Measurements from ENCODE around the gene CWC27. TPM values are rescaled to one million over a fixed set of nuclear protein-coding genes. Genes with fewer than 3 reads are reported as not detected.
A peak's percentile ranks its signal among the peaks of the same experiment; 100 is the strongest.

Gene CWC27
- total RNA-seq, 1 donor from 2014 or later: 32.9 TPM

GRCh38 chr5:65021527-65022226 lies 252.9 kb downstream of the CWC27 start:
- H3K36me3 Mint-ChIP-seq (ENCODE audit: low read depth): peaks cover 5% of the 10 kb centered on the region
- intact Hi-C loops (cut with micrococcal nuclease): loop anchor here (2.0 kb wide), 1 partner anchor 13 kb away; no protein-coding TSS in a partner anchor
- DNase-seq (ENCODE audit: low spot score): no peak
- H3K9me3 Mint-ChIP-seq: no peaks in the 10 kb centered on the region
- H3K4me1 Mint-ChIP-seq (ENCODE audit: low read depth): peaks cover 47% of the 10 kb centered on the region
- H3K27me3 Mint-ChIP-seq (ENCODE audit: low read depth): no peaks in the 10 kb centered on the region
- peak overlapping the region; percentile 53 for H3K27ac Mint-ChIP-seq
- H3K4me3 Mint-ChIP-seq (ENCODE audit: low read depth): no peak overlapping the region

GRCh38 chr5:65022932-65023331 lies 254.2 kb downstream of the CWC27 start:
- H3K27ac Mint-ChIP-seq: no peak overlapping the region
- intact Hi-C loops (cut with micrococcal nuclease): no loop called here
- H3K36me3 Mint-ChIP-seq (ENCODE audit: low read depth): peaks cover 4% of the 10 kb centered on the region
- H3K9me3 Mint-ChIP-seq: no peaks in the 10 kb centered on the region
- no peak for DNase-seq (ENCODE audit: low spot score)
- peaks cover 48% of the 10 kb centered on the region for H3K4me1 Mint-ChIP-seq (ENCODE audit: low read depth)
- H3K4me3 Mint-ChIP-seq (ENCODE audit: low read depth): no peak overlapping the region
- no peaks in the 10 kb centered on the region for H3K27me3 Mint-ChIP-seq (ENCODE audit: low read depth)

GRCh38 chr5:65024681-65025080 lies 256.0 kb downstream of the CWC27 start:
- Mint-ChIP-seq H3K4me3 (ENCODE audit: low read depth) (no peak overlapping the region), H3K27ac (no peak overlapping the region), H3K4me1 (ENCODE audit: low read depth) (peaks cover 39% of the 10 kb centered on the region), H3K27me3 (ENCODE audit: low read depth) (no peaks in the 10 kb centered on the region), H3K9me3 (no peaks in the 10 kb centered on the region), H3K36me3 (ENCODE audit: low read depth) (no peaks in the 10 kb centered on the region)
- no peak for DNase-seq (ENCODE audit: low spot score)
- intact Hi-C loops (cut with micrococcal nuclease): no loop called here

- Mint-ChIP-seq H3K27ac (peak overlapping the region; percentile 7), H3K4me3 (ENCODE audit: low read depth) (no peak overlapping the region), H3K9me3 (no peaks in the 10 kb centered on the region), H3K4me1 (ENCODE audit: low read depth) (peaks cover 21% of the 10 kb centered on the region), H3K27me3 (ENCODE audit: low read depth) (no peaks in the 10 kb centered on the region), H3K36me3 (ENCODE audit: low read depth) (no peaks in the 10 kb centered on the region)
- intact Hi-C loops (cut with micrococcal nuclease): no loop called here
- DNase-seq (ENCODE audit: low spot score): no peak
Observed at GRCh38 chr5:65026816-65027548, 258.3 kb downstream of the CWC27 start.

- H3K4me1 Mint-ChIP-seq (ENCODE audit: low read depth): peaks cover 15% of the 10 kb centered on the region
- no peak overlapping the region for H3K4me3 Mint-ChIP-seq (ENCODE audit: low read depth)
- no peak for DNase-seq (ENCODE audit: low spot score)
- H3K9me3 Mint-ChIP-seq: no peaks in the 10 kb centered on the region
- no peaks in the 10 kb centered on the region for H3K36me3 Mint-ChIP-seq (ENCODE audit: low read depth)
- intact Hi-C loops (cut with micrococcal nuclease): no loop called here
- H3K27me3 Mint-ChIP-seq (ENCODE audit: low read depth): no peaks in the 10 kb centered on the region
- H3K27ac Mint-ChIP-seq: no peak overlapping the region
Observed at GRCh38 chr5:65029178-65029577, 260.4 kb downstream of the CWC27 start.

GRCh38 chr5:65030056-65030455 lies 261.3 kb downstream of the CWC27 start:
- H3K4me1 Mint-ChIP-seq (ENCODE audit: low read depth): peaks cover 18% of the 10 kb centered on the region
- no peaks in the 10 kb centered on the region for H3K36me3 Mint-ChIP-seq (ENCODE audit: low read depth)
- DNase-seq (ENCODE audit: low spot score): no peak
- no peak overlapping the region for H3K27ac Mint-ChIP-seq
- H3K9me3 Mint-ChIP-seq: no peaks in the 10 kb centered on the region
- H3K27me3 Mint-ChIP-seq (ENCODE audit: low read depth): no peaks in the 10 kb centered on the region
- H3K4me3 Mint-ChIP-seq (ENCODE audit: low read depth): no peak overlapping the region
- intact Hi-C loops (cut with micrococcal nuclease): loop anchor here (10.0 kb wide), 1 partner anchor 595 kb away; the partner anchor contains the start of genes SHLD3, TRAPPC13 and TRIM23

GRCh38 chr5:65032250-65032649 lies 263.5 kb downstream of the CWC27 start:
- intact Hi-C loops (cut with micrococcal nuclease): loop anchor here (10.0 kb wide), 1 partner anchor 593 kb away; the partner anchor contains the start of genes SHLD3, TRAPPC13 and TRIM23
- no peak for DNase-seq (ENCODE audit: low spot score)
- H3K27me3 Mint-ChIP-seq (ENCODE audit: low read depth): no peaks in the 10 kb centered on the region
- no peaks in the 10 kb centered on the region for H3K9me3 Mint-ChIP-seq
- H3K27ac Mint-ChIP-seq: no peak overlapping the region
- peaks cover 23% of the 10 kb centered on the region for H3K4me1 Mint-ChIP-seq (ENCODE audit: low read depth)
- H3K36me3 Mint-ChIP-seq (ENCODE audit: low read depth): no peaks in the 10 kb centered on the region
- no peak overlapping the region for H3K4me3 Mint-ChIP-seq (ENCODE audit: low read depth)

- Mint-ChIP-seq H3K4me1 (ENCODE audit: low read depth) (peaks cover 34% of the 10 kb centered on the region), H3K4me3 (ENCODE audit: low read depth) (peak overlapping the region; percentile 54), H3K36me3 (ENCODE audit: low read depth) (no peaks in the 10 kb centered on the region), H3K27ac (peak overlapping the region; percentile 45), H3K27me3 (ENCODE audit: low read depth) (no peaks in the 10 kb centered on the region), H3K9me3 (no peaks in the 10 kb centered on the region)
- DNase-seq (ENCODE audit: low spot score): no peak
- intact Hi-C loops (cut with micrococcal nuclease): loop anchor here (2.0 to 10.0 kb wide), 2 partner anchors 13 to 591 kb away; partner anchors contain the start of genes SHLD3, TRAPPC13 and TRIM23
Observed at GRCh38 chr5:65034029-65034812, 265.5 kb downstream of the CWC27 start.

GRCh38 chr5:65034813-65035209 lies 266.1 kb downstream of the CWC27 start:
- peak overlapping the region; percentile 78 for H3K4me3 Mint-ChIP-seq (ENCODE audit: low read depth)
- no peaks in the 10 kb centered on the region for H3K27me3 Mint-ChIP-seq (ENCODE audit: low read depth)
- H3K36me3 Mint-ChIP-seq (ENCODE audit: low read depth): no peaks in the 10 kb centered on the region
- H3K27ac Mint-ChIP-seq: peak overlapping the region; percentile 83
- no peaks in the 10 kb centered on the region for H3K9me3 Mint-ChIP-seq
- H3K4me1 Mint-ChIP-seq (ENCODE audit: low read depth): peaks cover 34% of the 10 kb centered on the region
- intact Hi-C loops (cut with micrococcal nuclease): loop anchor here (1.0 to 10.0 kb wide), 5 partner anchors 14 to 590 kb away; partner anchors contain the start of genes SHLD3, TRAPPC13 and TRIM23
- no peak for DNase-seq (ENCODE audit: low spot score)

- no peaks in the 10 kb centered on the region for H3K27me3 Mint-ChIP-seq (ENCODE audit: low read depth)
- no peaks in the 10 kb centered on the region for H3K9me3 Mint-ChIP-seq
- intact Hi-C loops (cut with micrococcal nuclease): loop anchor here (1.0 to 10.0 kb wide), 6 partner anchors 15 to 589 kb away; partner anchors contain the start of genes SHLD3, TRAPPC13 and TRIM23
- no peaks in the 10 kb centered on the region for H3K36me3 Mint-ChIP-seq (ENCODE audit: low read depth)
- peak overlapping the region; percentile 83 for H3K27ac Mint-ChIP-seq
- H3K4me3 Mint-ChIP-seq (ENCODE audit: low read depth): peak overlapping the region; percentile 78
- DNase-seq (ENCODE audit: low spot score): peak; percentile 79
- peaks cover 34% of the 10 kb centered on the region for H3K4me1 Mint-ChIP-seq (ENCODE audit: low read depth)
Observed at GRCh38 chr5:65035211-65036206, 266.8 kb downstream of the CWC27 start.

- Mint-ChIP-seq H3K27me3 (ENCODE audit: low read depth) (no peaks in the 10 kb centered on the region), H3K36me3 (ENCODE audit: low read depth) (no peaks in the 10 kb centered on the region), H3K9me3 (no peaks in the 10 kb centered on the region), H3K4me3 (ENCODE audit: low read depth) (no peak overlapping the region), H3K27ac (peak overlapping the region; percentile 38), H3K4me1 (ENCODE audit: low read depth) (peaks cover 40% of the 10 kb centered on the region)
- intact Hi-C loops (cut with micrococcal nuclease): loop anchor here (5.0 to 10.0 kb wide), 3 partner anchors 134 to 587 kb away; partner anchors contain the start of genes SHLD3, TRAPPC13 and TRIM23
- no peak for DNase-seq (ENCODE audit: low spot score)
Observed at GRCh38 chr5:65037831-65038815, 269.4 kb downstream of the CWC27 start.

Data from activated T-helper 2 cell treated with anti-CD3 and anti-CD28 coated beads, Interferon-gamma antibody, Interleukin-2, Interleukin-4, amounts not matched to agents 10 μg/mL and 5 μg/mL and 100 μg/mL, durations not matched to agents 14 hours and 24 hours and 36 hours (primary cell).